UCSD-AML1 (cell line): ENCODE measurements around the gene ZPLD1.

Experiments
- DNase-seq: peaks from one replicate; lab custom pipeline; 2025; ENCODE audit not compliant: unreplicated experiment; lab: John Stamatoyannopoulos, UW

Gene ZPLD1

DNA sequence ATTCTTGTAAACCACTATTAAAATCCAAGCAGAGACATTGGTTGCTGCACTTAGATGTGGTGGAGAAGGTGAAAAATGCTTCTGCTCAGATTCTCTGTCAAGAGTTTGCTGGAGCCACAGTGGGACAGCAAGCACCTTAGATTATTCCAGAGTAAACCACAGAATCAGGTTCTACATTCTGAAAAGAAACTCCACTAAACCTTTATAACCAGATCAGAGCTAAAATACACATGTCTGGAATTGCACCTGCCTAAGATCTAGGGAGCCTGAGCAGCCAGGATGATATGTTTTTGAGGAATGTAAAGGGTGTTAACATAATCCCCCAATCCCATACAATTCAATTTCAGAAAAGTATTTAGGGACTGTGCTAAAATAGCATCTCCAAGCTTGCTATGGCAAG lies at the start of gene ZPLD1:
Gene ZPLD1 (plus strand): TSS at position 301 of the 400 bp plus-strand sequence. CDS start 3,473 bp downstream, outside the sequence.
- DNase-seq, result no peak

DNA sequence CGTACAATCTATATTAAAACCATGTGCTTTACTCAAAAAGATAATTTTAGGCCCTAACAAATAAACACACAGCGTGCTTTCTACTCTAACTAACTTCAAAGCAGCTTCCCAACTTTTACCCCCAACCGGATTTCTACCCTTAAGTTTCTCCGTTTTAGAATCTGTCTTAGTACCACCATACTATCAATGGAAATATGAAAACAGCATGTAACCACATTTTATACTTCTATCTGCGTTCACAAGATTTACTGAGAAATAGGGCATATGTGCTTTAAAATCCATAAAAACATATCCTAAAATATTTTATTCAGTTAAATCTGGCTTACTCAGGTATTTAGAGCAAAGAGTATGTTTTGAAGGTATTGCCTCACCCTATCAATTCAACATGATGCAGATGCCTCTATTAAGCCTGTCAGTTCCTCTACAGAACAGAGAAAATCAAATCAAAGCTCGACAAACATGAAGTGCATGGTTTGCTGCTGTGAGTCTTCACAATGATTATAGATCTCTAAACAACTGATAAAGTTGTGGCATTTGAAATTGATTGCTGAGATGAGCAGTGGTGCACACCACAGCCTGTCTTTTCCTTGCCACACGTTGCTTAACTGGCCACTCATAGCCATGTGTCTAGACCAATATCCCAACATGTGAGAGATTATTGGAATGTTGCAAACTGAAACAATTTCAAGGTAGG lies 44.5 kb upstream of the ZPLD1 start:
- DNase-seq, result no peak

GRCh38 chr3:102390916-102391315 lies 43.9 kb upstream of the ZPLD1 start:
- no peak for DNase-seq

DNA sequence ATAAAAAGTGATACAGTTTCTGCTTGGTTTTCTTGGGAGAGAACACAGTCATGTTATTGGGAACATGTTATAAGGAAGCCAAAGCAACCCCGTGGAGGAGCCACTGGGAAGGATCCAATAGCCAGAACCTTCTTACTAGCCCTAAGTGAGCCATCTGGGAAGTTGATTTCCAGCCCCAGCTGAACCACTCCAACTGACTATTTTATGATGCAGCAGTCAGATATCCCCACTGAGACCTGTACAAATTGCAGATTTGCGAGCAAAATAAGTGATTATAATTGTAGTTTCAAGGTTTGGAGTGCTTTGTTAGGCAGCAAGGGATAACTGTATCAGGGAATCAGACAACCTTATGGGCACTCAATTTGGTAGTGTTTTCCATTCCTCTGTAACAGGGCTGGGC lies 43.3 kb upstream of the ZPLD1 start:
- DNase-seq, result no peak

- no peak for DNase-seq
Observed at GRCh38 chr3:102394517-102394916, 40.3 kb upstream of the ZPLD1 start.

DNA sequence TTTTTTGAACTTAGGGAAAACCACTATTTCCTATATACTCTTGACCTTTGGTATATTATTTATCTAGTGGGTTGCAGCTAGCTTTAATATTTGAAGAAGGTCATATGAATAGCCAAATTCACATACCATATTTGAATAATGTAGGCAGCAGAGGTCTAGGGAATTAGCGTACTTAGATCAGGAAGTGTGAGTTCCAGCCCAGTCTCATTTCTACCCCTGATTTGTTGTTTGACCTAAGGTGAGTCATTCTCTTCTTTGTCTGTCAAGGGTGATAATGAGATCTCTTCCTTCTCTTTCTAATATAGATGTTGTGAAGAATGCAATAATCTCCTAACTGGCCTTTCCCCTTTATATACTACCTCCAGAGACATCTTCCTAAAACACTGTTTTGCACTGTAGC lies 36.6 kb upstream of the ZPLD1 start:
- DNase-seq, result no peak

DNA sequence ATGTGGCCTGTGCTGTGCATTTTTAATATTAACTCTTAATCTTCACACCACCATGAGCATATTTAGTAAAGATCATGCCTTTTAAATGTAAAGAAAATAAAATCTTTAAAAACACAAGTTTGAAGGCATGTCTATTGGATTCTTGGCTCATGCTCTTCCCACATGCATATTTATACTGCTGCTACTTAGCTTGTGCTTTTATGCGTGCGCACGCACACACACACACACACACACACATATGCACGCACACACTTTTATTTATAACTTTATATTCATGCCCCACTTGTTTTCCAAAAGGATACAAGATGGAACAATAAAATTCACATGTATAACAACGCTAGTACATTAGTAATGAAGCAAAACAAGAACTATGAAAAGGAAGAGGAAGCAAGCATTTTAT lies 36.1 kb upstream of the ZPLD1 start:
- no peak for DNase-seq

GRCh38 chr3:102400142-102400541 lies 34.7 kb upstream of the ZPLD1 start:
- DNase-seq, result no peak

DNA sequence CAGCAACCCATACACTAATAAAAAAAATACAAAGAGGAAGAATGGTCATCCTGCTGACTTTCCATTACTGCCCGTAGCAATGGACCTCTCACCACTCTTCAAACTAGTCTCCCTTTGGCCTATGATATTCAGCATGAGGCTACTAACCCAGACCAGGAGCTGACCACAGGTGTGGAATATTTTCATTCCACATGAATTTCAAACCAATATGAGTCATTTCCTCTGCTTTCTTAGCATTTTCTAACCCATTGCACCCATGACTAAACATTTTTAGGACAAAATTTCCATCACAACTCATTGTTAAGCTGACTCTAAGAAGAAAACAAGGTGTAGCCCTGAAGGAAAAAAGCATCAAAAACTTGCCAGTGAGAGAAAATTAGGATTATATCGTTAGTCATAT lies 34.0 kb upstream of the ZPLD1 start:
- DNase-seq, result no peak

GRCh38 chr3:102410616-102411015 lies 24.2 kb upstream of the ZPLD1 start:
- DNase-seq, result no peak

DNA sequence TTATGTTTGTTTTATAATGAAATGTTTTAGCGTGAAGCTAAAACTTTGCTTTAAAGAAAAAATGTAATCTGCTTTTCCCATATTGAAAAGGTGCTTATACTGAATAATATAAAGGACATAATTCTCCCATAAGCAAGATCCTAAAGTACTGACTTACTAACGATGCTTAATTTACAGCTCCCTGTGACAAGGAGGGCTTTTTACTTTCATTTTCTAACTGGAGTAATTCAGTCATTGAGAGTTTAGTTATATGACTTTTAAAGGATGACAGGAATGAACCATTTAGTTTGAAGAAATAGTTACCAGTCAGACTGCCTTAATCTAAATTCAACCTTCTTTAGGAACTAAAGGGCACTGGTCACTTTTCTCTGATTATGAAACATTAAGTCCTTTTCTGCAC lies 19.3 kb upstream of the ZPLD1 start:
- no peak for DNase-seq

DNA sequence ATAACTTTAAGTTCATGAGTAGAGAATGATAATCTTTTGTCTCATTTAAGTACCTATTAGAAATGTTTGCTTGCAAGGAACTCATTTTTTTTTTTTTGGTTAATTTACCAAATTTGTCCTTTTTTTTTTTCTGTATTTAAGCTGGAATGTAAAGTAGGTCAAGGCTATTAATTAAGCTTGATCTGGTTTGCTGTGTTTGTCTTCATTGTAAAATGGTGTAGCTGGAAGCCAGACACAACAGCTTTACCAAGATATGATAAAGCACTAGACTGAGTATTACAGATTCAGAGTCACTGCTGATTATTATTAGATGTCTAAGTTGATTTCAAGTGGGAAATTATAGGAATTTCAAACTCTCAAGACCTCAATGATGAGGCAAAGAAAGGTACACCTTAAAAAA lies 15.0 kb upstream of the ZPLD1 start:
- DNase-seq, result no peak

- no peak for DNase-seq
Observed at GRCh38 chr3:102441832-102442231, 7.0 kb downstream of the ZPLD1 start.

GRCh38 chr3:102443021-102443420 lies 8.2 kb downstream of the ZPLD1 start:
- DNase-seq, result no peak

DNA sequence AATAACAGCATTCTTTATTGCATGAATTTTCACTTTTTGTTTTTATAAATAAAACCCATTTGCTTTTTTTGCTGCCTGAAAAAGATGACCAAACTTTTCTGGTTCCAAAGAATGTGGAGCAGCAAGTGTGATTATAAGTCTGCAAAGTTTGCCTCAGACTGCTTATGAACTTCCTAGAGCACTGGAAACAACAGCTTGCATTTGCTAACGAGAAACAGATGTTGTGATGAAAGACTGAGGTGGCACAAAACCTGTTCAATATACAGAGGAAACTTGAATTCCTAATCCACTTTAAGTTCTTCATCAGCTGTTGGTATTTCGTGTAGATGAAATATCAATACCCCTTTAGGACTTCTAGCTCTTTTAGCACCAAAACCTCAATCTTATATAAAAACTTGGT lies 9.3 kb downstream of the ZPLD1 start:
- DNase-seq, result no peak

GRCh38 chr3:102447272-102447671 lies 12.5 kb downstream of the ZPLD1 start:
- DNase-seq, result no peak

DNA sequence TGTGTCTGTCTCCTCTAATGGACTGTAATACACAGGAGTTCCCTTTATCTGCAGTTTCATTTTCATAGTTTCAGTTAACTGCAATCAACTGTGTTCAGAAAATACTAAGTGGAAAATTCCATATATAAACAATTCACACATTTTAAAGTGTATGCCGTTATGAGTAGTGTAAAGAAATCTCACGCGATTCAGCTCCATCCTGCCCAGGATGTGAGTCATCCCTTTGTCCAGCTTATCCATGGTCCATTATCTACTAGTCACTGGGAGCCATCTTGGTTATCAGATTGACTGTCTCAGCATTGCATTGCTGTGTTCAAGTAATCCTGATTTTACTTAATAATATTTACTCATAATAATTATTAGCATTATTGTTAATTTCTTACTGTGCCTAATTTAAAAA lies 14.5 kb downstream of the ZPLD1 start:
- no peak for DNase-seq

DNA sequence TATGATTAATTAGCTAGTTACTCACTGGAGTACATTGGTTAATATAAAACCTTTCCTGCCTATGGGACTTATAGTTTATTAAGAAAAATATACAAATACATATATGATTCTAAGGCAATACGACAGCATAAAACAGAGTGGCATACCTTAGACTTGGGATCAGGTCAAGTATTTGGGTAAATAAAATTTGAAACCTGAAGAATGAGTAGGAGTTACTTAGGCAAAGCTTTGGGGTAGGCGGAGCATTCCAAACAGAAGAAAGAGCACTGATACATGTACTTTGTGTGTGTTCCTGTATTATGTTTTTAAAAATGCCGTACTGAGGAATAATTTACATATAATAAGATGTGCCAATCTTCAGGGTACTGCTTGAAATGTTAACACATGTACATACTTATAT lies 15.1 kb downstream of the ZPLD1 start:
- DNase-seq, result no peak

- no peak for DNase-seq
Observed at GRCh38 chr3:102450976-102451375, 16.2 kb downstream of the ZPLD1 start.

- DNase-seq, result no peak
Observed at GRCh38 chr3:102451543-102451942, 16.7 kb downstream of the ZPLD1 start.

- no peak for DNase-seq
Observed at GRCh38 chr3:102454181-102454580, 19.4 kb downstream of the ZPLD1 start.

- DNase-seq, result no peak
Observed at GRCh38 chr3:102457644-102458043, 22.8 kb downstream of the ZPLD1 start.

DNA sequence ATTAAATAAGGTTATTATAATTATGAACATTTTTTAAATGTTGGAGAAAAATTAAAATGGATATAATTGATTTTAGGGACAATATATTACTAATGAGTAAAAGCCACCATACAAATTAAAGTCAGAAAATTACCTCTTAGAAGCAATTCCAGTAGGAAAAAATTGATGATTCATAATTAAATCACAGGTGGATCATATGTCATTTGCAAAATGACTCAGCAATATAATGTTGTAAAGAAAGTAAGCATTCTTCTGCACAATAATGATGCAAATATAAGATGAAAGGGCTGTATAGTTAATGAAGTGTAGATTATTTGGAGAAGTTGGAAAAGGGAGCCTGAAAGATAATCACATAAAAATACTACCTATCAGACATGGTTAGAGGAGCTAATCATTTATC lies 25.8 kb downstream of the ZPLD1 start:
- no peak for DNase-seq
